ENCODE data around the gene CHAF1B.

The CHAF1B gene

DNA sequence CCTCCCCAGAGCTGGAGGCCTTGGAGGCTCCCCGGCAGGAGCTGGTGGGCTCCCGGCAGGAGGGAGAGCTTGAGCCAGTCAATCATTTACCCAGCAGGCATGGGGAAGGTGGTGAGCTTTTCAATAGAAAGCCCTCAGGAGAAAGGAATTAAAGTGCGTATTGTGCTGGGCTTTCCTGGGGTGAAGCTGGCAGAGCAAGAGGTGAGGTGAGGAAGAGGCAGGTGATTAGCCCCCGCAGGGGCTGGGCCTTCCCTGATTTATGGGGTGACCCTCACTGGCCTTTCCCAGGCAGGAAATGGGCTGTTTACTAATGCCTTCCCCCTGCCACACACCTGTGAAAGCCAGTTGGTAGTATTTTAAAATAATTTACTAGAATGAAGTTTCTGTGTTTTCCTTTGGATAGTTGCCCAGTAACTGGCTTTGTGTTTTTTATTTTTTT, 68.9 kb downstream of the CHAF1B start:
- Histone ChIP-seq H3K4me3 (ENCODE audit: low read depth, low read length) (no peak overlapping the region), H3K27ac (no peak overlapping the region), H3K4me2 (ENCODE audit: low read length) (no peak overlapping the region), H3K9ac (no peak overlapping the region), H3K79me2 (no peaks in the 10 kb centered on the region), H3K9me3 (ENCODE audit: control insufficient read depth, low read length) (no peaks in the 10 kb centered on the region), H2AFZ (no peak overlapping the region), H3K36me3 (ENCODE audit: control insufficient read depth, insufficient read depth, low read length) (no peaks in the 10 kb centered on the region), H3K4me1 (no peaks in the 10 kb centered on the region), H3K27me3 (ENCODE audit: control insufficient read depth, insufficient read depth, low read length) (no peaks in the 10 kb centered on the region)
- TF ChIP-seq, protein P1, sequence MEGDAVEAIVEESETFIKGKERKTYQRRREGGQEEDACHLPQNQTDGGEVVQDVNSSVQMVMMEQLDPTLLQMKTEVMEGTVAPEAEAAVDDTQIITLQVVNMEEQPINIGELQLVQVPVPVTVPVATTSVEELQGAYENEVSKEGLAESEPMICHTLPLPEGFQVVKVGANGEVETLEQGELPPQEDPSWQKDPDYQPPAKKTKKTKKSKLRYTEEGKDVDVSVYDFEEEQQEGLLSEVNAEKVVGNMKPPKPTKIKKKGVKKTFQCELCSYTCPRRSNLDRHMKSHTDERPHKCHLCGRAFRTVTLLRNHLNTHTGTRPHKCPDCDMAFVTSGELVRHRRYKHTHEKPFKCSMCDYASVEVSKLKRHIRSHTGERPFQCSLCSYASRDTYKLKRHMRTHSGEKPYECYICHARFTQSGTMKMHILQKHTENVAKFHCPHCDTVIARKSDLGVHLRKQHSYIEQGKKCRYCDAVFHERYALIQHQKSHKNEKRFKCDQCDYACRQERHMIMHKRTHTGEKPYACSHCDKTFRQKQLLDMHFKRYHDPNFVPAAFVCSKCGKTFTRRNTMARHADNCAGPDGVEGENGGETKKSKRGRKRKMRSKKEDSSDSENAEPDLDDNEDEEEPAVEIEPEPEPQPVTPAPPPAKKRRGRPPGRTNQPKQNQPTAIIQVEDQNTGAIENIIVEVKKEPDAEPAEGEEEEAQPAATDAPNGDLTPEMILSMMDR (IDR thresholded peaks at IDR 0.05), result no peak

DNA sequence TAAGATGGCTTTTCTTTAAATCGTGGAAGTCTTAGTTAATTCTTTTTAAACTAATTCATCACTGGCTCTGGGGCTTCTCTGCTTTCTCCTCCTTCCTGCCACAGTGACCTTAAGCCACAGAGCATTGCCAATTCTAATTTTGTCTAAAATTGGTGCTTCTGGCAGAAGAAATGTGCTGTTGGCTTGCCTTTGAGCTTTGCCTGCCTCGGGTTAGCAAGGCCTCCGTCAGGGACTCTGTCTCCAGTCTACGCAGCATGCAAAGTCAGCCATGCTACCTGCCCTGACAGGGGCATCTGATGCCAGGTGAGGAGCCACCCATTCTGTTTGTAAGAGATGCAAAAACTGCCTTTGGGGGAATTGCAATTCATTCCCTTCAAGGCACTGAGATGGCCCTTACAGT, 69.5 kb downstream of the CHAF1B start:
- Histone ChIP-seq H3K9me3 (ENCODE audit: control insufficient read depth, low read length) (no peaks in the 10 kb centered on the region), H2AFZ (no peak overlapping the region), H3K27ac (no peak overlapping the region), H3K4me1 (no peaks in the 10 kb centered on the region), H3K4me3 (ENCODE audit: low read depth, low read length) (no peak overlapping the region), H3K36me3 (ENCODE audit: control insufficient read depth, insufficient read depth, low read length) (no peaks in the 10 kb centered on the region), H3K27me3 (ENCODE audit: control insufficient read depth, insufficient read depth, low read length) (no peaks in the 10 kb centered on the region), H3K9ac (no peak overlapping the region), H3K4me2 (ENCODE audit: low read length) (no peak overlapping the region), H3K79me2 (no peaks in the 10 kb centered on the region)
- TF ChIP-seq, protein P1 (IDR thresholded peaks at IDR 0.05), result no peak

DNA sequence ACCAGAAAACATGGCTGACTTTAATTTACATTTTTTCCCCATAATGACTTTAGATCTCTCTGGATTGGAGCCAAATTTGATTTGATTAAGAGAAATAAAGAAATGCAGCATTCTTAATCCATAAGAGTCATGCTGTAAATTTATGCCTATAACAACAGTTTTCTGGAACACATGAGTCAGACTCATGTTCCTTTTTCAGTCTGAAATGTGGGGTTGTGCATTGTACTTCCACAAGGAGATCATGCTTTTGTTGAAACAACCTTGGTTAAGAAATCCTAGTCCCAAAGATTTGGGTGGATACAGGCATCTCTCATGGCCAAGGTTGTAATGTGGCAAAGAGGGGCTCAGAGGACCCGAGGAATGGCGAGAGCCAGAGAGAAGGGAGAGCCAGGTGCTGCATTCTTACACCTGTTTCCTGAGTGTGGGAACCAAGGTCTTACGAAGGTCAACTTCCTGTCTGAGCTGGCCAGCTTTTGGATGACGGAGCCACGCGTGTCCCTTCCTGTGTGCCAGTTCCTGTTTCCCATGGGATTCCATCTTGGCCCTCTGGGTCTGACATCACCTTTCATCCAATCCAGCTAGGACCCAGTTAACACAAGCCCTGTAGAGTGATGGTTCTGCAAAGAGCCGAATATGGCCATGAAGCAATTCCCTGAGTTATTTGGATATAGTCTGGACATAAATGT, 71.7 kb downstream of the CHAF1B start:
- Histone ChIP-seq H3K79me2 (no peaks in the 10 kb centered on the region), H3K4me3 (ENCODE audit: low read depth, low read length) (no peak overlapping the region), H3K27ac (no peak overlapping the region), H3K36me3 (ENCODE audit: control insufficient read depth, insufficient read depth, low read length) (no peaks in the 10 kb centered on the region), H2AFZ (no peak overlapping the region), H3K4me1 (no peaks in the 10 kb centered on the region), H3K9ac (no peak overlapping the region), H3K27me3 (ENCODE audit: control insufficient read depth, insufficient read depth, low read length) (no peaks in the 10 kb centered on the region), H3K4me2 (ENCODE audit: low read length) (no peak overlapping the region), H3K9me3 (ENCODE audit: control insufficient read depth, low read length) (no peaks in the 10 kb centered on the region)
- TF ChIP-seq, protein P1 (IDR thresholded peaks at IDR 0.05), result no peak

DNA sequence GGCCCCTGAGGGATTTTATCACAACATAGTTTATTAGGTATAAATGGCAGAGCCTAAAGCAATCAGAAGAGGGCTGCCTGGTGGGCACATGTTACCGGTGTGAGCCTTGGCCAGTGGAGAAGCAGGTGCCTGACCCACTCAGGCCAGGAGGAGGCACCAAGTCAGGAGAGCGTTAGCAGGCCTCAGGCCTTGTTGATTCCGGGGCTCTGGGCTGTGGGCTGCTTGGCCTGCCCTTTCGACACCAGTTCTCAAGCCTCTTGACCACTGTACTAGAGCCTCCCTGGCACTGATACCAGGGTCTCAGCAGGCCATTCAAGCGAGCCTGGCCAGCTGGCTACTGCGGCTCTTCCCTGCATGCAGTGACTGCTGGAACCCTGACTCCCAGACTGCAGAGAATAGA, 73.9 kb downstream of the CHAF1B start:
- no peaks in the 10 kb centered on the region for H3K9me3 ChIP-seq (ENCODE audit: control insufficient read depth, low read length)
- H3K27me3 ChIP-seq (ENCODE audit: control insufficient read depth, insufficient read depth, low read length), result no peaks in the 10 kb centered on the region
- H3K4me2 ChIP-seq (ENCODE audit: low read length), result no peak overlapping the region
- no peak overlapping the region for H3K4me3 ChIP-seq (ENCODE audit: low read depth, low read length)
- no peaks in the 10 kb centered on the region for H3K79me2 ChIP-seq
- H2AFZ ChIP-seq, result no peak overlapping the region
- H3K9ac ChIP-seq, result no peak overlapping the region
- H3K27ac ChIP-seq, result no peak overlapping the region
- TF ChIP-seq, protein P1 (IDR thresholded peaks at IDR 0.05), result no peak
- H3K4me1 ChIP-seq, result no peaks in the 10 kb centered on the region
- H3K36me3 ChIP-seq (ENCODE audit: control insufficient read depth, insufficient read depth, low read length), result no peaks in the 10 kb centered on the region

DNA sequence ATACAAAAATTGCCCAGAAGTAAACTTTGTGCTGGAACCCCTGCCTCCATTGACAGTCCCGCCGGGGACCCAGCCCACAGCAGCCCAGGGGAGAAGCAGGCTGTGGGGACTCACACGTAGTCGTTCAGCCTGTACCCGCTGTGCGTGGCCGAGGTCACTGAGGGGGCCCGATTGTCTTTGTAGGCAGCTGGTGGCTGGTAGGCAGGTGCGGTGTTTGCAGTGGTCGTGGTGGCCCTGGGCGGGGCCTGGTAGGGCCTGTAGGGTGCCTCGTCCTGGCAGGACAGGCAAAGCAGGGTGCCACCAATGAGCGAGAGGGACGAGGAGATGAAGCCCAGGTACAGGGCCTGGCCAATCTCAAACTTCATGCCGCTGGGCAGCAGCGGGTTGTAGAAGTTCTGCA, 75.7 kb downstream of the CHAF1B start:
- TF ChIP-seq, protein P1 (IDR thresholded peaks at IDR 0.05), result no peak
- Histone ChIP-seq H3K4me1 (no peaks in the 10 kb centered on the region), H3K9me3 (ENCODE audit: control insufficient read depth, low read length) (no peaks in the 10 kb centered on the region), H3K36me3 (ENCODE audit: control insufficient read depth, insufficient read depth, low read length) (no peaks in the 10 kb centered on the region), H3K4me3 (ENCODE audit: low read depth, low read length) (no peak overlapping the region), H3K27me3 (ENCODE audit: control insufficient read depth, insufficient read depth, low read length) (no peaks in the 10 kb centered on the region), H2AFZ (no peak overlapping the region), H3K4me2 (ENCODE audit: low read length) (no peak overlapping the region), H3K27ac (no peak overlapping the region), H3K79me2 (no peaks in the 10 kb centered on the region), H3K9ac (no peak overlapping the region)
